Left ventricle myocardium superior (tissue), 1 donor: ENCODE measurements around the gene MVB12B. TPM values are rescaled to one million over a fixed set of nuclear protein-coding genes. Genes with fewer than 3 reads are reported as not detected.

Experiments used
- ATAC-seq: fragments of 200-7000 bp; cut with Tn5 transposase; one replicate; pipeline ENCODE4 v1.9.1; 2020; ENCODE audit warnings: mild to moderate bottlenecking, moderate library complexity
- DNase-seq: peaks from one replicate; pipeline ENCODE4 v3.0.0-alpha.2; 2020
- intact Hi-C: fragments of 100-400 bp; cut with micrococcal nuclease; formaldehyde crosslinking; loops from one replicate; pipeline ENCODE4 v1.11.0; 2022
- total RNA-seq: library from RNA; stranded (reverse); fragmentation: NEBNext Ultra II Directional; extraction: Animal tissue kit (Norgen Biotek cat#: 25700); gene quantifications from one replicate; pipeline ENCODE4 v1.2.1, GENCODE V29; 2021
- donor health status: DM: no; HTN: yes; CAD: no; lungs with severe emphysema.

MVB12B gene
- total RNA-seq, 1 donor from 2014 or later = 11.8 TPM

DNA sequence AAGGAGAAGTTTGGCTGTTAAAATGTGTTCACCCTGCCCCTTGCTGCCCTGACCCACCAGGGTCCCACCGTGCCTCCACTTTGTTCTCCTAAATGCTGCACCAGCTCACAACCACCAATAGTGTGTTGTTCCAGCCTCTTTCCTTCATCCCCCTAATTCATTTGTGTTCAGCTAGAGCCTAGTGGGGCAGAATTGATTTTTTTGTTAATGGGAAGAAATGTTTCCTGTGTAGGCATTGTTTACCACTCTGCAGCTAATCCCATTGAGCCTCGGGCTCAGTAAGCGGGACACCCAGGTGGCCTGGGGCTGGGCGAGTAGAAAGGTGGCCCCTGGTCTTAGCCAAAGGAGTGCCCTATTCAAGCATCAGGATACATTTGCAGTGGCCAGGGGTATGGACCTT is 127.6 kb downstream of the MVB12B start:
- ATAC-seq (no peak), DNase-seq (no peak)
- intact Hi-C loops = no loop called here

DNA sequence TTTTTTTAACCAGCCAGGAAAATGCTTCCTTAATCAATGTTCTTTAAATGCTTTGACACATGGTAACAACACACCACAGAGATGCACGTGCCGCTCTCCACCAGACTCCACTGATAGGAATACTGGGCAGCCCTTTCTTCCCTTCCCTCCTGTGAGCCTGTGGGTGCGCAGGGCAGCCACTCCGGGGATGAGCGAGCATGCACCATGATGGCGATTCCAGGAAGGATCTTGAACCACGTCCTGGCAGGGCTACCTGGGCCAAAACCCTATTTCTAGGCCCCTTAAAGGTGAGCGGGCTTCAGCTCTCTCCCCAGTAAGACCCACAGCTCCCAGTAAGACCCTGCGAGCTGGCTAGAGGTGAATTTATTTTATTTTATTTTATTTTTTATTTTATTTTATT is 128.2 kb downstream of the MVB12B start:
- no peak for DNase-seq
- ATAC-seq = no peak
- intact Hi-C loops = no loop called here

DNA sequence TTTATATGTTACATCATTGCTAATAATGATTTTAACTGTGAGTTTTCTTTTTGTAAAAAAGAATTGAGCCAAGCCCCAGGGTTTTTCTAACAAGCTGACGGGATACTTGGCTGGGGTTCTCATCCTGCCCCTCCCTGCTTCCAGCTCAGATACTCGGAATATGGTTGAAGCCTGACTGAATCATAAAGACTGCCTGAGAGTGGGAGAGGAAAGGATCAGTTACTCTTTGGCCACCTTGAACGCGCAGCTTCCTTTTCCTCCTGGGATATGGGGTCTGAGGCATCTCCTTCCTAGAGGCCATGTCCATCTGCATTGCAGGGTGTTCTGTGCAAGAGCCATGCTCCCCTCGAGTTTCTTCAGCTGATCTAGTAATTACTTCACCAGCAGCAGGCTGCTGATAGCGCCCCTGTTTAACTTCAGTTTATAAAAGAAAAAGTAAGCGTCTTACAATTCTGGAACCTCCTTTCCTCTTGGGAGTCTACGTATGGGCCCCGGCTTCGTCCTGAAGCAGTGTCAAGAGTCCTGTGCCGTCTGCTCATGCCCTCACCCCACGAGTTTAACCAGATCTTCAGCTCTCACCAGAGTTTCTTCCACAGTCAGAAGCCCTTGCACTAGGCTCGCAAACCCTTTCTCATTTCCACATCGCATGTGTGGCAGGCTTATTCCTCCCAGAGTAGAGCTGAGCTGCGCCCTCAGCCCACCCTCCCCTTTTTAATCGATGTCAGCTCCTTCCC is 130.0 kb downstream of the MVB12B start:
- intact Hi-C loops = no loop called here
- DNase-seq (no peak), ATAC-seq (peak; percentile 44)

- intact Hi-C loops = no loop called here
- no peak for ATAC-seq
Measured at GRCh38 chr9:126457175-126457547, 130.5 kb downstream of the MVB12B start.

GRCh38 chr9:126457890-126458289 is 131.3 kb downstream of the MVB12B start:
- DNase-seq = no peak
- no peak for ATAC-seq
- intact Hi-C loops = no loop called here

More at GRCh38 chr9:126457175-126457547, 130.5 kb downstream of the MVB12B start:
- DNase-seq = no peak

DNA sequence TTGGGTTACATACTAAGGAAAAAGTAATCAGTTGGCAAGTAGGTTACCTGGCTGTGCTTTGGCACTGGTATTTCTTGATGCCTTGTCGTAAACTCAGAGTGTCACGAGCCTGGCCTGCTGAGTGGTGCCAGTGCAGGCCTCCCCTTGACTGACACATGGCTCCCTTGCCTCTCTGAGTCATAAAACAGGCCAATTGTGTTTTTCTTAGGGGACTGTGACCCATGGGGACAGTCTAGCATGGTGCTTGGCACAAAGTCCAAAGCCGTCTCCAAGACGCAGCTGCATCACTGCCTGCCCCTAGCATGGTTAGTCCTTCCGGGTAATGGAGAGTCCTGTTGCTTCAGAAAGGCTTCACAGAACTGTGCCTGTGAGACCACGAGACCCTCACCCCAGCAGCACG is 132.5 kb downstream of the MVB12B start:
- DNase-seq (no peak), ATAC-seq (no peak)
- intact Hi-C loops = no loop called here

DNA sequence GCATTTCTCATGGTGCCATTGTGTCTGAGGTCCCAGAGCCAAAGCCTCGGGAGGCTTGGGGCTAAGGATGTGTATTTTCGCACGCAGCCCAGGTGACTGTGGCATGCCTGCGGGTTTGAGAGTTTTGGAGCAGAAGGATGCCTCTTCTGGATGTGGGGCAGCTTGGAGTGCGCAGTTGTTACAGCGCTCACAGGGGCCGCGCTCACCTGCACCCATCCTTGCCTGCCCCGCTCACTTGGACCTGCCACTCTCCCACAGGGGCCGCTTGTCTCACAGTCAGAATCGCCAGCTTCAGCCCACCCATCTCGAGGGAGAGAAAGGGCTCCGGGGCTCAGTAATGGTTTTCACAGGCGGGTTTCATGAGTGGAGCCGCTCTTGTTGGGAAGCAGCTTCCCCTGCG is 132.9 kb downstream of the MVB12B start:
- ATAC-seq (no peak), DNase-seq (no peak)
- intact Hi-C loops = no loop called here

DNA sequence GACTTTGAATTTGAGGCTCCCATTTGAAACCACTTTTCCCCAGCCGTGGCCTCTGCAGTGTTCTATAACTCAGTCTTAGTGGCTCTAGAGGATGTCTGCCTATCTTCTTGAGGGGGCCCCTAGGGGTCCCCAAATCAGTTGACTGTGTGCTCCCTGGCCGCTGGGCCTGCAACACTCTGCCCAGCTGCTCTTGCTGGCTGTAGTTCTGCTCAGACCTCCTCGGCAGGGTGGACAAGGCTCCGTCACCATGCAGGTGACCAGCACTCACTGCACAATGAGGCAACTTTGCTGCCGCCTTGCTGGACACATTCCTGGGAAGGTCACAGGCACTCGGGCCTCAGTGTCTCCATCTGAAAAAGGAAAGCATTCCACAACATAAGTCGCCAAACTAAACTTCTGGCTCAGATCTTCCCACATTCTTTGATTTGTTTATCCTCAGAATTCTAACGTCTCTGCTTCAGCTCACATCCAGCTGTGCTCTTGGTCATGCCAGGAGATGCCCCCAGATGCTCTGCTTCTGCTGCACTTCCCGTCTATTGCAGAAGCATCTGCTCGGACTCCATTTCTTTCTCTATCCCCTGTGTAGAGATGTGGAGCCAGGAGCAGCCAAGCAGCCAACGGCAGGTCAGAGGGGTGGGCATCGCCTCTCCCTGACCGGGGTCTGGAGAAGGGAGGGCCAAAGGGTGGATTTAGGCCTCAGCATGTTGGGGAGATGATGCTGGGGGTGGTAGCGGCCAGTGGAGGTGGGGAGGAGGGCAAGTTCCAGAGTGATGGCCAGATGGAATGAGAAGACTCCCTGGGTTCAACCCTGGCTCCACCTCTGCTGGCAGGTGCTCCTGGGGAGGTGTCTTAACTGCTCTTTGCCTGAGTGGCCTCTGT is 133.6 kb downstream of the MVB12B start:
- ATAC-seq (no peak), DNase-seq (no peak)
- intact Hi-C loops = no loop called here

DNA sequence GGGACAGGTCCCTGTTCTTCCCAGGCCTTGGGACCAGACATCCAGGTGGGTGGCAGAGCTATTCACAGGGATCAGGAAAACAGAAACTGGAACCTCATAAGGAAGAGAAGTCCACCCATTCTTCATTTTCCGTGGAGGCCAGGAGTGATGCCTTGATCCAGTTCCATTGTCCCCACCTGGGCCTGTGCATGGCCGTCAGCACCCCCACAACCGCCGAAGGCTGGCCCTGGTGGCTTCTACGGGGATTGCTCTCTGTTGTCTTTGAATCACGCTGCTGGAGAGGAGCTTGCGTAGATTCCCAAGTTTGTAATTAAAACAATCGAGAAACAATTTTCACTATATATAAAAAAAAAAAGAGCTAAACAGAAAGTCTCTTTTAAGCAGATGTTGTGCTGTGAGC is 134.4 kb downstream of the MVB12B start:
- ATAC-seq (no peak), DNase-seq (no peak)
- intact Hi-C loops = no loop called here

DNA sequence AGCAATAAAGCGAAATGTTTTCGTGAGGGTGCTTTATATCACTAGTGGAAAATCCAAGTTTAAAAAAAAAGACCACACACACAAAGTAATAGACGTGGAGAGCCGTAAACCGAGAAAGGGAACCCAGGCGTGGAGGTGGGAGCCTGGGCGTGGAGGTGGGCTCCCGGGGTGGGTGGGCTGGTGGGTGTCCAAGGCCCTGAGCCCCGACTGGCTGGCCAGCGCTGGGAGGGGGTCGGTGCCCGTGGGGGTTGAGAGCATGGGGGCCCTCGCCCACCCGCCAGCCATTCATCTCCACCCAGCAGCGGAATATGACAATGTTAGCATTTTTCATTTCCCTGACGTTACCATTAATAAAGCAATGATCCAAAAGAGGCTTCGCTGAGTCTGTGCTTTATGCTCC is 135.0 kb downstream of the MVB12B start:
- ATAC-seq (no peak), DNase-seq (no peak)
- intact Hi-C loops = no loop called here

DNA sequence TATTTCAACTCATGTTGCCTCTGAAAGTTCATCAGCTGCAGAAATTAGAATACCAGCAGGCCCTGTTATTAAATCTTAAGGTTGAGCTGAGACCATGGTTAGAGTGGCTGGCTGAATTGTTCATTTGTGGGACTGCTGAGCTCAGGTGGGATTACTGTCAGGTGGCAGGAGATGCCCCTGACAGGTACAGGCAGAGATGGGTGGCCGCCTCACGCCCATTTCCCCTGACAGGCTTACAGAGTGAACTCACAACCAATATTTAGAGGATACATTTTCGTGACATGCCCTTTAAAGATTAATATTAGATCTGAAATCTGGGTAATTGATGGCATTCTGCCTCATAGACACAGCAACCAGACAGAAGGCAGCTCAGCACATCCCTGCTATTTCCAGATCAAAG is 136.0 kb downstream of the MVB12B start:
- intact Hi-C loops = no loop called here
- ATAC-seq = no peak
- no peak for DNase-seq

DNA sequence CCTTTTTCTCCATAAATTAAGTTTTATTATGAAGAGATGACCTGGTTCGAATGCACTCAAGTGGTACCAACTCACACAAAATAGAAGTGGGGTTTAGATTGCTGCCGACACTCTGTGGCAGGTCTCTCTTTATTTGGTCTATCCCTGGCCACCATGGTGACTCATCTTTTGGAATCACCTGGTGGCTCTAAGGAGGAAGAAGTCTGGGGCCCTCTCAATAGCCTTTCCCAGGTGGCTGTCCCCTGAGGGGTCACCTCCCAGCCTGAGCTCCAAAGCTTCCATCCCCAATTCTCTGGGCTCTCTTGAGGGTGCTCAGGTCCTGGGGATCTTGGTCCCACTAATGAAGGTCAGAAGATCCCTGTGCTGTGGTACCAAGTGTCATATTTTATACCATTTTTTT is 136.8 kb downstream of the MVB12B start:
- no peak for DNase-seq
- intact Hi-C loops = no loop called here
- no peak for ATAC-seq

DNA sequence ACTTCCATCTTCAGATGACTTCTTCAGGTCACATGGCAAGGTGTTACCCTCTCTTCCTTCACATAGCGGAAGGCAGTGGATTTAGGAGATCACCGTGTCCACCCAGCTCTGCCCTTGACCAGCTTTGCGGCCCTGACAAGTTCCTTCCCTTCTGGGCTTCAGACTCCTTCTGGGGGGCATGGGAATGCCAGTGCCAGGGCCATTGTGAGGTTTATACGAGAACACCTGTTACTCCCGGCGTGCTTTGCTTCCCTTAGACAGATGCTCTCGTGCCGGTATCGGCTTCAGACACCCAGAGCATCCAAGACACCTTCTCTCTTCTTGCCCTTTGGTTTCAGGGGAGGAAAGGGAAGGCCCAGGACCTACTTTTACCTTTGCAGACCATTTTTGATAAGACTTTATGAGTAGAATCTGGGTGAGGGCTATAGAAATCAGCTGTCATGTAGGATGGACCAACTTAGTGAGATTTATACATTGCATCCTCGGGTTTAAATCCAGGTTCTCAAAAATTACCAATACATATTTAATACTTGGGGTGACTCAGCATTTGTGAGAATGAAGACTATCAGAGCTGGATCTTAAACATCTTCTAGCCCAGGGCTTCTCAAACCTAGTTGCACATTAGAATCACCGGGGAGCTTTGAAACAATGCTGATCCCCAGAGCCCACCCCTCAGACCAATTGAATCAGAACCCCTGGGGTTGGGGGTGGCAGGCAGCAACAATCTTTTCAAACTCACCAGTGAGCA is 138.2 kb downstream of the MVB12B start:
- ATAC-seq (no peak), DNase-seq (no peak)
- intact Hi-C loops = no loop called here

GRCh38 chr9:126465977-126466376 is 139.3 kb downstream of the MVB12B start:
- ATAC-seq = no peak
- intact Hi-C loops = no loop called here
- DNase-seq = no peak

DNA sequence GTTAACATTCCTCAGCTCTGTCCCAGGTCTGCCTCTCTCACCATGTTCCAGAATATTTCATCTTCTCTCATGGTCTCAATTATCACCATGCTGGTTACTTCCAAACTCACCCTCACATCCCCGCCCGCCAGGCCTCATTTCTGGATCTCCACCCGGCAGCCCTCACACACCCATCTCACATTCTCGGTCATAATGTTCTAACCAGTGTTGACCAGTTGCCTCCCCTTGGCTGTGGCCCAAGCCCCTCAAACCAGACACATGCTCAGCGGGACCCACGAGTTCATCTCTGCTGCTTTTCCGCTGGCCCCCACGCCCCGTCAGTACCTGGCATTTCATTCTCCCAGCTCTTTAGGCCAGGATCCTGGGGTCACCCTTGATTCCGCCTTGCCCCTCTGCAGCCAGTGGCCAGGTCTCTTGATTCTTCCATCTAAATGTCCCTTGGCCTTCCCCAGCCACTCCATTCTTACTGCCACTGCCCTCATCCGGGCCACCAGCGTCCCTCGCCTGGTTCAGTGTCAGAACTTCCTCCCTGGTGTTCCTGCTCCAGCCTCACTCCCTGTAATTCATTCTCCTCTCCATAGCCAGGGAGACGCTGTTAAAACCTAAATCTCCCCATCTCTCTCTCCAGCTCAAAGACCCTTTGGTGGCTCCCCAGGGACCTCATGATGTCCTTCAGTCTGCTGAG is 141.7 kb downstream of the MVB12B start:
- ATAC-seq (no peak), DNase-seq (no peak)
- intact Hi-C loops = no loop called here

GRCh38 chr9:126470241-126470993 is 143.8 kb downstream of the MVB12B start:
- no peak for ATAC-seq
- no peak for DNase-seq
- intact Hi-C loops = no loop called here

DNA sequence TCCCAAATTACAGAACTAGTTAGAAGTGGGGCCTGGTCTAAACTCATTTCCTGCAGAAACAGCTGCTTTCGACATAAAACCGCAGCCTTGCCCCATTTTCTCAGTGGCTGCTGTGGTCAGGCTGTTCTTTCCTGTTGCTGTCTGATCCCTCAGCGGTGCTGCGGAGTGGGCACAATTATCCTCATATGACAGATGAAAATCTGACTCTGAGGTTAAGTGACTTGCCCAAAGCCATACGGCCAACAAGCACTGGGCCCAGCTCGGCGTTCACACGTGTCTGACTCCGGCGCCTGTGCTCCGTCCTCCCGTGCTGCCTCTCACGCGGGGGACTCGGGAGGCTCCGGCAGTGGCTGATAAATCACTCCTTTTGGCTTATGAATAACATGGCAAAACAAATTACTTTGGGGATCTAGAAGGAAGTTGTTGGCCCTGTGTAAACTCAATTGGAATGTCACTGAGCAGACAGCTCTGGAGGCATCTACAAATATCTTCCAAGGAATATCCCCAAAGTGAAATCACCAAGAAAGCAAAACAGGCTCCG is 144.5 kb downstream of the MVB12B start:
- DNase-seq (peak; percentile 67), ATAC-seq (peak; percentile 82)
- intact Hi-C loops = no loop called here

DNA sequence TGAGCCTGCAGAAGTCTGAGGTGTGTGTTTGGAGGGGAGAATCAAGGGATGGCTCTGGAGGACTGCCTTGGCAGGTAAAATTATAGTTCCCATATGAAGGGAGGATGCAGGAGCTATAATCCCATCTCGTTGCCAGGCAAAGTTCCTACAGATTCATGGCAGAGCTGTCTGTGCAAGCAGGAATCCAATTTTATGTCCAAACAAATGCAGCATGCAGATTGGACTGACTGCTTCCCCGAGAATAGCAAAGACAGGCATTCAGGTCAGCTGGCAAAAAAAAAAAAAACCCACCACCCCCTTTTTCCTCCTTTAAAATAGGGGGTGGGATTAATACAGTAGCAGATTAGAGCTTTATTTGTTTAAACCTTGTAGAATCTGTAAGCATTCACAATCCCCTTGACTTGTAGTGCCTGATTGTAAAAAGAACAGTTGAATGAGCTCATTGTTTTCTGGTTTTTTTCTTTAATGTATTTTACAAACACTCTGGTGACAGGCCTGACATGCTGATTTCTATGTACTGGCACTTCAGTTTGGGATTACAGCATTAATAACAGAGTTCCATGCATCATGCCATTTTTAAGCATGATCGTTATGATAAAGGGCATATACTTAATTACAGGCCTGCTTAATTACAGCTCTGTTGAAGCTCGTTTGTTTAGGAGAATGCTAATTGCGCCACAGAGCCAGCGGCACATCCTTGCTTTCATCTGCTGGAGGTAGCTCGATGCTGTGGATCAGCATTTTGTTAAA is 145.7 kb downstream of the MVB12B start:
- intact Hi-C loops = no loop called here
- DNase-seq = no peak
- ATAC-seq = no peak
